HG03432 (cell line): Measurements from ENCODE around the gene NOXO1.
A peak's percentile ranks its signal among the peaks of the same experiment; 100 is the strongest.

ENCODE experiments used
- ATAC-seq: cut with Tn5 transposase; IDR thresholded peaks from one replicate; pipeline ENCODE4 v1.9.1; 2021; ENCODE audit warnings: mild to moderate bottlenecking, moderate library complexity; ENCODE audit not compliant: unreplicated experiment

Gene NOXO1

GRCh38 chr16:1981398-1981836 is at the start of gene NOXO1:
Gene NOXO1 (minus strand): TSS chr16:1981469. CDS start chr16:1981179, 290 bp downstream.
- no peak for ATAC-seq

GRCh38 chr16:2030036-2030435 is 48.8 kb upstream of the NOXO1 start:
- ATAC-seq = no peak

- ATAC-seq = no peak
Measured at GRCh38 chr16:2029350-2029749, 48.1 kb upstream of the NOXO1 start.

- no peak for ATAC-seq
Measured at GRCh38 chr16:2028620-2029220, 47.5 kb upstream of the NOXO1 start.

GRCh38 chr16:2028146-2028545 is 46.9 kb upstream of the NOXO1 start:
- no peak for ATAC-seq

GRCh38 chr16:2027024-2028010 is 46.0 kb upstream of the NOXO1 start:
- ATAC-seq = no peak

GRCh38 chr16:2026461-2027023 is 45.3 kb upstream of the NOXO1 start, which contains the start of gene NHERF2:
Gene NHERF2 (plus strand): TSS chr16:2026902. CDS start chr16:2027006, 104 bp downstream.
- no peak for ATAC-seq

GRCh38 chr16:2025878-2026460 is 44.7 kb upstream of the NOXO1 start:
- no peak for ATAC-seq

- ATAC-seq = no peak
Measured at GRCh38 chr16:2025251-2025650, 44.0 kb upstream of the NOXO1 start.

- ATAC-seq = no peak
Measured at GRCh38 chr16:2024032-2024420, 42.8 kb upstream of the NOXO1 start.

GRCh38 chr16:2023092-2024031 is 42.1 kb upstream of the NOXO1 start:
- ATAC-seq = peak; percentile 81

- ATAC-seq = no peak
Measured at GRCh38 chr16:2022723-2023091, 41.4 kb upstream of the NOXO1 start.

GRCh38 chr16:2019921-2020831 is 38.9 kb upstream of the NOXO1 start:
- no peak for ATAC-seq

GRCh38 chr16:2019518-2019920 is 38.2 kb upstream of the NOXO1 start, which contains the start of gene NPW:
Gene NPW (plus strand): TSS chr16:2019785.
- ATAC-seq = no peak

GRCh38 chr16:2016407-2016922 is 35.2 kb upstream of the NOXO1 start:
- ATAC-seq = no peak

- no peak for ATAC-seq
Measured at GRCh38 chr16:2015947-2016208, 34.6 kb upstream of the NOXO1 start.

- ATAC-seq = no peak
Measured at GRCh38 chr16:2015117-2015946, 34.1 kb upstream of the NOXO1 start.

- ATAC-seq = no peak
Measured at GRCh38 chr16:2013527-2013926, 32.3 kb upstream of the NOXO1 start.
